Measurements from ENCODE around the gene NDUFS6.

The NDUFS6 gene

GRCh38 chr5:1779021-1779680, 22.1 kb upstream of the NDUFS6 start:
- no peaks in the 10 kb centered on the region for H3K79me1 ChIP-seq (ENCODE audit: low read depth, low read length)
- no peak overlapping the region for H3K14ac ChIP-seq (ENCODE audit: low read length)
- no CpG with 5 or more reads among the region's 32 CpGs for WGBS, 2 donors (ENCODE audit: extremely low coverage in 2 of 2, insufficient read length in 2 of 2, insufficient replicate concordance in 1 of 2)
- no peak overlapping the region for H2BK5ac ChIP-seq (ENCODE audit: low read length)
- H3K27me3 ChIP-seq (ENCODE audit: control insufficient read depth in 3 of 3, insufficient read depth in 3 of 3, low read depth in 1 of 3, low read length in 3 of 3), result no peaks in the 10 kb centered on the region
- H2BK120ac ChIP-seq (ENCODE audit: low read depth, low read length), result no peak overlapping the region
- no peak overlapping the region for H3K18ac ChIP-seq (ENCODE audit: low read length)
- no peak overlapping the region for H3K23ac ChIP-seq (ENCODE audit: low read depth, low read length, poor library complexity)
- no peak overlapping the region for H3K4me3 ChIP-seq (ENCODE audit: low read length in 2 of 2)
- no peaks in the 10 kb centered on the region for H3K36me3 ChIP-seq (replicated peaks in 1 of 2; ENCODE audit: control insufficient read depth in 2 of 2, insufficient read depth in 2 of 2, low read length in 2 of 2)
- no peak overlapping the region for H3K27ac ChIP-seq (replicated peaks; ENCODE audit: low read length)
- no peak overlapping the region for H3K9ac ChIP-seq (ENCODE audit: low read depth, low read length, poor library complexity)
- peak overlapping the region; percentile 8 for H2AK5ac ChIP-seq (ENCODE audit: low read depth, low read length)
- no peak overlapping the region for H4K91ac ChIP-seq (ENCODE audit: low read depth, low read length, poor library complexity)
- H3K9me3 ChIP-seq (replicated peaks in 1 of 2; ENCODE audit: control insufficient read depth in 2 of 2, insufficient read depth in 1 of 2, low read depth in 1 of 2, low read length in 2 of 2), result peaks cover 0 to 10% of the 10 kb centered on the region in 2 donors
- no peak overlapping the region for H3K4me2 ChIP-seq (ENCODE audit: insufficient read depth, low read length, poor library complexity, severe bottlenecking)
- H3K4me1 ChIP-seq (ENCODE audit: control insufficient read depth in 2 of 2, insufficient read depth in 1 of 2, low read depth in 1 of 2, low read length in 2 of 2), result peaks cover 0 to 7% of the 10 kb centered on the region in 2 donors
- no peak for DNase-seq (ENCODE audit: low spot score)
- H2BK12ac ChIP-seq (ENCODE audit: low read length), result peak overlapping the region; percentile 17
- no peak overlapping the region for H4K8ac ChIP-seq (ENCODE audit: low read depth, low read length)
- H3K4ac ChIP-seq (ENCODE audit: low read length), result no peak overlapping the region
- H2BK15ac ChIP-seq (ENCODE audit: low read length), result peak overlapping the region; percentile 51
- H2AFZ ChIP-seq (ENCODE audit: low read length), result no peak overlapping the region

DNA sequence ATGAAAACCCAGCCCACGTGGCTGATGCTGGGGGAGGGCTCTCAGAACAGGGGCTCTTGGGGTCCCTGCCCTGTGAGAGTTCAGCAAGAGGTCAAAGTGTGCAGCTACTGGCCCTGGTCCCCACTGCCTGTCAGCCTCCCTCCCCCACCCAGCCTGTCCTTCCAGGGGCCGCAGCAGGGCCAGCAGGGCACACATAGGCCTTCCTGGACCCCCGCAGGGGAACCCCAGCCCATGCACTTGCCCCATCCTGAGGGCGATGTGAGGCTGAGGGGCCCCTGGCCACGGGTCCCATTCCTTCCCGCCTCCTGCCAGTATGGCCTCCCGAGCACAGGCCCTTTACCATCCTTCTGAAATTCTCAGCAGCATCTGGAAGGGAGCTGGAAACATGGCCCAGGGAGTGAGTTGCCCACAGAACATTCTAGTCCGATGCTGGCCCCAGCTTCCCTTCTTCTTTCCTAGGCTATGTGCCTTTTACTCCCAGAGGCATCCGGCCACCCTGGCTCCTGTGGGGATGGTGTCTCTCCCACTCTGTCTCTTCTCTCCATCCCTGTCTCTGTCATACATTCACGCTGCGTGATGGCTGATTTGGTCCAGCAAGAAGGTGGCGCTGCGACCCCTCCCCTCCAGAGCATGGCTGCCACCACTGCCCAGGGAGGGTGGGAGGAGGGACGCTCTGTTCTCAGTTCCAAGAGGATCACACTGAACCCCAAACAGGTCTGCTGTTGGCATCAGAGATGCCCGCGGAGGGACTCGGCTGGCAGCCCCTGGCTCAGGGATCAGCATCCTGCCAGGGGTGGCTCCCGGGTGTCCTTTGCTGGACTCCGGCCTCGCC, 21.2 kb upstream of the NDUFS6 start:
- Histone ChIP-seq H4K91ac (ENCODE audit: low read depth, low read length, poor library complexity) (no peak overlapping the region), H3K4me2 (ENCODE audit: insufficient read depth, low read length, poor library complexity, severe bottlenecking) (no peak overlapping the region), H3K18ac (ENCODE audit: low read length) (peak overlapping the region; percentile 41), H3K36me3 (replicated peaks in 1 of 2; ENCODE audit: control insufficient read depth in 2 of 2, insufficient read depth in 2 of 2, low read length in 2 of 2) (no peaks in the 10 kb centered on the region), H2BK120ac (ENCODE audit: low read depth, low read length) (no peak overlapping the region), H3K4me3 (ENCODE audit: low read length in 2 of 2) (no peak overlapping the region), H3K27ac (replicated peaks; ENCODE audit: low read length) (no peak overlapping the region), H3K27me3 (ENCODE audit: control insufficient read depth in 3 of 3, insufficient read depth in 3 of 3, low read depth in 1 of 3, low read length in 3 of 3) (no peaks in the 10 kb centered on the region), H2BK15ac (ENCODE audit: low read length) (no peak overlapping the region), H3K9ac (ENCODE audit: low read depth, low read length, poor library complexity) (no peak overlapping the region), H2BK12ac (ENCODE audit: low read length) (no peak overlapping the region), H2AK5ac (ENCODE audit: low read depth, low read length) (peak overlapping the region; percentile 91), H4K8ac (ENCODE audit: low read depth, low read length) (no peak overlapping the region), H3K9me3 (replicated peaks in 1 of 2; ENCODE audit: control insufficient read depth in 2 of 2, insufficient read depth in 1 of 2, low read depth in 1 of 2, low read length in 2 of 2) (peaks cover 0 to 7% of the 10 kb centered on the region in 2 donors), H2AFZ (ENCODE audit: low read length) (no peak overlapping the region), H3K14ac (ENCODE audit: low read length) (no peak overlapping the region), H2BK5ac (ENCODE audit: low read length) (no peak overlapping the region), H3K79me1 (ENCODE audit: low read depth, low read length) (no peaks in the 10 kb centered on the region), H3K4ac (ENCODE audit: low read length) (no peak overlapping the region), H3K23ac (ENCODE audit: low read depth, low read length, poor library complexity) (peak overlapping the region; percentile 34), H3K4me1 (ENCODE audit: control insufficient read depth in 2 of 2, insufficient read depth in 1 of 2, low read depth in 1 of 2, low read length in 2 of 2) (peaks cover 0 to 7% of the 10 kb centered on the region in 2 donors)
- WGBS, 2 donors (ENCODE audit: extremely low coverage in 2 of 2, insufficient read length in 2 of 2, insufficient replicate concordance in 1 of 2), result no CpG with 5 or more reads among the region's 20 CpGs
- DNase-seq (ENCODE audit: low spot score), result no peak

- Histone ChIP-seq H2AFZ (ENCODE audit: low read length) (no peak overlapping the region), H3K4ac (ENCODE audit: low read length) (no peak overlapping the region), H3K14ac (ENCODE audit: low read length) (no peak overlapping the region), H4K91ac (ENCODE audit: low read depth, low read length, poor library complexity) (no peak overlapping the region), H3K27ac (replicated peaks; ENCODE audit: low read length) (no peak overlapping the region), H2AK5ac (ENCODE audit: low read depth, low read length) (peak overlapping the region; percentile 91), H4K8ac (ENCODE audit: low read depth, low read length) (no peak overlapping the region), H3K4me1 (ENCODE audit: control insufficient read depth in 2 of 2, insufficient read depth in 1 of 2, low read depth in 1 of 2, low read length in 2 of 2) (peaks cover 0 to 7% of the 10 kb centered on the region in 2 donors), H3K9me3 (replicated peaks in 1 of 2; ENCODE audit: control insufficient read depth in 2 of 2, insufficient read depth in 1 of 2, low read depth in 1 of 2, low read length in 2 of 2) (peaks cover 0 to 3% of the 10 kb centered on the region in 2 donors), H3K27me3 (ENCODE audit: control insufficient read depth in 3 of 3, insufficient read depth in 3 of 3, low read depth in 1 of 3, low read length in 3 of 3) (no peaks in the 10 kb centered on the region), H3K4me2 (ENCODE audit: insufficient read depth, low read length, poor library complexity, severe bottlenecking) (no peak overlapping the region), H2BK15ac (ENCODE audit: low read length) (no peak overlapping the region), H2BK120ac (ENCODE audit: low read depth, low read length) (no peak overlapping the region), H2BK5ac (ENCODE audit: low read length) (no peak overlapping the region), H3K23ac (ENCODE audit: low read depth, low read length, poor library complexity) (no peak overlapping the region), H3K79me1 (ENCODE audit: low read depth, low read length) (no peaks in the 10 kb centered on the region), H3K36me3 (replicated peaks in 1 of 2; ENCODE audit: control insufficient read depth in 2 of 2, insufficient read depth in 2 of 2, low read length in 2 of 2) (no peaks in the 10 kb centered on the region), H2BK12ac (ENCODE audit: low read length) (no peak overlapping the region), H3K4me3 (ENCODE audit: low read length in 2 of 2) (no peak overlapping the region), H3K9ac (ENCODE audit: low read depth, low read length, poor library complexity) (no peak overlapping the region), H3K18ac (ENCODE audit: low read length) (no peak overlapping the region)
- no CpG with 5 or more reads among the region's 6 CpGs for WGBS, 2 donors (ENCODE audit: extremely low coverage in 2 of 2, insufficient read length in 2 of 2, insufficient replicate concordance in 1 of 2)
- no peak for DNase-seq (ENCODE audit: low spot score)
These were observed 20.6 kb upstream of the NDUFS6 start for GRCh38 chr5:1780614-1780930.

DNA sequence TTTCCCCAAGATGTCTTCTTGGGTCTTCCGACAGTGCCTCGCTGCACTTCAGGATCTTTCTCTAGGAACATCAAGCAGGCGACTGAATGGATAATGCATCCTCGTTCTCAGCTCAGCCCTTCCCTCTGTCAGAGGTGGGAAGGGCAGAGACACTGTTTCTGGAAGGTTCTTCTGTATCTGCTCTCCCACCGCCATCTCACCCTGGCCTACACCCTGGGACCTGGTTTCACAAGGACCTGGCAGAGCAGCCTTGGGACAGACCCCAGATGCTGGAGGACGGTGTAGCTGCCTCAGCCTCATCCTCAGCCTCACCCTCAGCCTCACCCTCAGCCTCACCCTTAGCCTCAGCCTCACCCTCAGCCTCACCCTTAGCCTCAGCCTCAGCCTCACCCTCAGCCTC, 20.1 kb upstream of the NDUFS6 start:
- no peak overlapping the region for H3K27ac ChIP-seq (replicated peaks; ENCODE audit: low read length)
- H2AK5ac ChIP-seq (ENCODE audit: low read depth, low read length), result no peak overlapping the region
- no peak overlapping the region for H2BK5ac ChIP-seq (ENCODE audit: low read length)
- no peak overlapping the region for H3K4ac ChIP-seq (ENCODE audit: low read length)
- no peak overlapping the region for H3K9ac ChIP-seq (ENCODE audit: low read depth, low read length, poor library complexity)
- H3K18ac ChIP-seq (ENCODE audit: low read length), result no peak overlapping the region
- H4K91ac ChIP-seq (ENCODE audit: low read depth, low read length, poor library complexity), result no peak overlapping the region
- H4K8ac ChIP-seq (ENCODE audit: low read depth, low read length), result no peak overlapping the region
- H2BK120ac ChIP-seq (ENCODE audit: low read depth, low read length), result no peak overlapping the region
- H3K27me3 ChIP-seq (ENCODE audit: control insufficient read depth in 3 of 3, insufficient read depth in 3 of 3, low read depth in 1 of 3, low read length in 3 of 3), result no peaks in the 10 kb centered on the region
- H3K4me1 ChIP-seq (ENCODE audit: control insufficient read depth in 2 of 2, insufficient read depth in 1 of 2, low read depth in 1 of 2, low read length in 2 of 2), result peaks cover 0 to 7% of the 10 kb centered on the region in 2 donors
- no peak overlapping the region for H3K4me2 ChIP-seq (ENCODE audit: insufficient read depth, low read length, poor library complexity, severe bottlenecking)
- H2AFZ ChIP-seq (ENCODE audit: low read length), result no peak overlapping the region
- no peak overlapping the region for H3K4me3 ChIP-seq (ENCODE audit: low read length in 2 of 2)
- no peaks in the 10 kb centered on the region for H3K79me1 ChIP-seq (ENCODE audit: low read depth, low read length)
- no peak for DNase-seq (ENCODE audit: low spot score)
- H2BK12ac ChIP-seq (ENCODE audit: low read length), result no peak overlapping the region
- no CpG with 5 or more reads among the region's 6 CpGs for WGBS, 2 donors (ENCODE audit: extremely low coverage in 2 of 2, insufficient read length in 2 of 2, insufficient replicate concordance in 1 of 2)
- no peak overlapping the region for H3K14ac ChIP-seq (ENCODE audit: low read length)
- no peaks in the 10 kb centered on the region for H3K36me3 ChIP-seq (replicated peaks in 1 of 2; ENCODE audit: control insufficient read depth in 2 of 2, insufficient read depth in 2 of 2, low read length in 2 of 2)
- H3K23ac ChIP-seq (ENCODE audit: low read depth, low read length, poor library complexity), result peak overlapping the region; percentile 49
- no peak overlapping the region for H2BK15ac ChIP-seq (ENCODE audit: low read length)
- peaks cover 0 to 1% of the 10 kb centered on the region in 2 donors for H3K9me3 ChIP-seq (replicated peaks in 1 of 2; ENCODE audit: control insufficient read depth in 2 of 2, insufficient read depth in 1 of 2, low read depth in 1 of 2, low read length in 2 of 2)
